HepG2 (cell line): ENCODE data around the gene C2. TPM values are rescaled to one million over a fixed set of nuclear protein-coding genes. Genes with fewer than 3 reads are reported as not detected.
A peak's percentile ranks its signal among the peaks of the same experiment; 100 is the strongest.
"Not testable (repeated sequence)": the region's sequence is repeated elsewhere in the genome, so short reads cannot be mapped to it uniquely, and the experiment has no call there.

Source experiments
- ATAC-seq: fragments of 200-7000 bp; cut with Tn5 transposase; 3 replicates; pipeline ENCODE4 v1.9.1; 2020; ENCODE audit warnings: mild to moderate bottlenecking, moderate library complexity
- BruUV-seq: library from RNA; stranded (reverse); fragments of 400-500 nt; replicated peaks from 2 replicates; lab custom pipeline; 2021; lab: Mats Ljungman, UMichigan
- CTCF ChIA-PET: fragments of 300-600 bp; formaldehyde crosslinking; extraction: SDS; loops from one replicate; lab custom pipeline; 2021; ENCODE audit warnings: low total read pairs, inconsistent platforms, low intra/inter-chr PET ratio; lab: Yijun Ruan, JAX
- POLR2A ChIA-PET: fragments of 350-600 bp; sonication (Branson Sonifier 250); formaldehyde crosslinking; loops from one replicate; lab custom pipeline; 2020; ENCODE audit warnings: antibody characterized with exemption, inconsistent platforms; lab: Yijun Ruan, JAX
- DNase-seq: peaks from one replicate; pipeline ENCODE4 v3.0.0-alpha.2; 2015; ENCODE audit warnings: low spot score
- FAIRE-seq: peaks from 3 replicates; lab custom pipeline; 2011; peaks lifted over from hg19 to GRCh38; lab: Jason Lieb, UNC
- H2AFZ ChIP-seq: one replicate; pipeline ENCODE4 v1.6.1; 2011; ENCODE audit warnings: low read length, inconsistent platforms
- H3K27ac ChIP-seq: fragments of 300-600 bp; 3 replicates; pipeline ENCODE4 v1.8.0; 2011; ENCODE audit warnings: mixed run types, mild to moderate bottlenecking, mixed read lengths, low read length, inconsistent platforms; ENCODE audit not compliant: insufficient read depth; ENCODE audit errors: extremely low read length
- H3K27me3 ChIP-seq, 2 experiments: fragments of 200-600 bp in 1 of 2; 2 replicates in 1 of 2; 3 replicates in 1 of 2; pipeline versions ENCODE4 v1.6.0 to v1.8.0; 2011; ENCODE audit warnings: low read length in 2 of 2, mild to moderate bottlenecking in 2 of 2, moderate library complexity in 2 of 2, inconsistent platforms in 1 of 2; ENCODE audit not compliant: insufficient read depth in 2 of 2, control insufficient read depth in 1 of 2
- H3K36me3 ChIP-seq, 2 experiments: fragments of 200-600 bp in 1 of 2; replicated peaks in 1 of 2; 2 replicates in 1 of 2; 3 replicates in 1 of 2; pipeline versions ENCODE4 v1.5.1 to v1.8.0; 2011; ENCODE audit warnings: low read length in 2 of 2, inconsistent platforms in 1 of 2; ENCODE audit not compliant: insufficient read depth in 2 of 2, control insufficient read depth in 1 of 2
- H3K4me1 ChIP-seq: 2 replicates; pipeline ENCODE4 v1.5.1; 2012; ENCODE audit warnings: low read length, inconsistent platforms; ENCODE audit not compliant: insufficient read depth
- H3K4me2 ChIP-seq: 2 replicates; pipeline ENCODE4 v1.6.0; 2011; ENCODE audit warnings: low read depth, low read length, inconsistent platforms
- H3K4me3 ChIP-seq, 3 experiments: fragments of 200-600 bp in 1 of 3; sonication (generic), shearing (Covaris generic) in 1 of 3; replicated peaks in 1 of 3; 2 replicates each; pipeline ENCODE4 v1.5.1; 2011 to 2016; ENCODE audit warnings: low read length in 3 of 3, inconsistent platforms in 2 of 3, low read depth in 2 of 3, mild to moderate bottlenecking in 2 of 3, control low read depth in 1 of 3, mixed read lengths in 1 of 3; ENCODE audit not compliant: insufficient read depth in 1 of 3
- H3K79me2 ChIP-seq: one replicate; pipeline ENCODE4 v1.6.1; 2011; ENCODE audit warnings: low read length, inconsistent platforms; ENCODE audit not compliant: insufficient read depth
- H3K9ac ChIP-seq: 2 replicates; pipeline ENCODE4 v1.6.0; 2011; ENCODE audit warnings: mild to moderate bottlenecking, low read depth, low read length, inconsistent platforms; ENCODE audit not compliant: insufficient read depth
- H3K9me3 ChIP-seq: 2 replicates; pipeline ENCODE4 v1.5.1; 2012; ENCODE audit warnings: mild to moderate bottlenecking, low read length
- H4K20me1 ChIP-seq: 2 replicates; pipeline ENCODE4 v1.6.0; 2011; ENCODE audit warnings: inconsistent platforms, mild to moderate bottlenecking, low read length, moderate library complexity; ENCODE audit not compliant: insufficient read depth
- CENPX ChIP-seq: sonication (generic); formaldehyde crosslinking; IDR thresholded peaks from 2 replicates; pipeline ENCODE4 v1.9.0; 2021; ENCODE audit warnings: mild to moderate bottlenecking, missing genetic modification reagents, moderate library complexity
- CHD4 ChIP-seq: fragments of 200-600 bp; sonication (generic); IDR thresholded peaks from 2 replicates; pipeline ENCODE4 v1.7.0; 2017; ENCODE audit warnings: mild to moderate bottlenecking, low read length, borderline replicate concordance
- FOSL1 ChIP-seq: sonication (generic); formaldehyde crosslinking; IDR thresholded peaks from 2 replicates; pipeline ENCODE4 v1.9.0; 2021; ENCODE audit warnings: missing genetic modification reagents, borderline replicate concordance
- HMGA1 ChIP-seq: sonication (generic); formaldehyde crosslinking; conservative IDR thresholded peaks from 2 replicates; pipeline ENCODE4 v1.4.0; 2020; ENCODE audit warnings: missing genetic modification reagents
- JUNB ChIP-seq: sonication (generic); formaldehyde crosslinking; IDR thresholded peaks from 2 replicates; pipeline ENCODE4 v1.8.0; 2022; ENCODE audit warnings: missing genetic modification reagents, mild to moderate bottlenecking, borderline replicate concordance
- MXI1 ChIP-seq: IDR thresholded peaks from 3 replicates; pipeline ENCODE4 v1.6.1; 2012; ENCODE audit warnings: low read depth, low read length, inconsistent platforms, borderline replicate concordance
- PAF1 ChIP-seq: IDR thresholded peaks from 2 replicates; pipeline ENCODE4 v1.6.1; 2016; ENCODE audit warnings: missing genetic modification reagents, missing compliant biosample characterization
- XBP1 ChIP-seq: sonication (generic); formaldehyde crosslinking; IDR thresholded peaks from 2 replicates; pipeline ENCODE4 v1.5.0; 2020; ENCODE audit warnings: missing genetic modification reagents
- YY1 ChIP-seq: IDR thresholded peaks from 2 replicates; pipeline ENCODE4 v1.6.1; 2011; ENCODE audit warnings: low read length, low read depth, moderate library complexity, mild to moderate bottlenecking; ENCODE audit not compliant: insufficient read depth, insufficient replicate concordance
- ZNF263 ChIP-seq: sonication (generic); formaldehyde crosslinking; IDR thresholded peaks from 2 replicates; pipeline ENCODE4 v1.4.0; 2020; ENCODE audit warnings: missing genetic modification reagents
- ZNF292 ChIP-seq: sonication (generic); formaldehyde crosslinking; IDR thresholded peaks from 2 replicates; pipeline ENCODE4 v1.8.1; 2022; ENCODE audit warnings: mild to moderate bottlenecking, low read depth, missing genetic modification reagents, borderline replicate concordance
- ZNF460 ChIP-seq: sonication (generic); formaldehyde crosslinking; IDR thresholded peaks from 2 replicates; pipeline ENCODE4 v1.5.1; 2020; ENCODE audit warnings: missing genetic modification reagents, mild to moderate bottlenecking, borderline replicate concordance
- ZNF782 ChIP-seq: sonication (generic); formaldehyde crosslinking; IDR thresholded peaks from 2 replicates; pipeline ENCODE4 v1.4.0; 2020; ENCODE audit warnings: missing genetic modification reagents, mild to moderate bottlenecking, borderline replicate concordance
- WGBS: methylation state at CpG from one replicate; pipeline ENCODE4 v1.1.6; 2017; ENCODE audit warnings: low lambda C conversion rate; 5-methylcytosine and 5-hydroxymethylcytosine counted together
- in situ Hi-C: cut with HindIII; loops from 2 replicates; pipeline ENCODE4 v1.10.0; 2017; ENCODE audit warnings: low pct_unique_long_range_greater_than_20kb; ENCODE audit not compliant: extremely low pct_ligation_motif_present
- intact Hi-C: fragments of 100-400 bp; cut with micrococcal nuclease; formaldehyde crosslinking; loops from one replicate; pipeline ENCODE4 v1.10.0; 2022; ENCODE audit not compliant: unreplicated experiment
- polyA plus RNA-seq, 8 experiments: library from polyadenylated mRNA; depleted of rRNA in 3 of 8; stranded (reverse) in 7 of 8; unstranded in 1 of 8; fragments of >200 nt; fragmentation: Illumina TruSeq in 4 of 8; extraction: Trizol in 4 of 8; gene quantifications; 2 replicates each; pipeline versions ENCODE4 v1.2.1 to v1.2.3, GENCODE V29; 2011 to 2016; ENCODE audit warnings: low read depth in 4 of 8, missing spikeins in 1 of 8, mixed read lengths in 1 of 8; ENCODE audit not compliant: insufficient read depth in 1 of 8
- total RNA-seq, 5 experiments: library from RNA; depleted of rRNA; stranded (reverse); fragments of >200 nt; fragmentation: Illumina TruSeq; extraction: Trizol; gene quantifications; 2 replicates each; pipeline ENCODE4 v1.2.3, GENCODE V29; 2016; ENCODE audit warnings: low read depth in 1 of 5
- TF ChIP-seq, protein P1 (sequence below): sonication (generic); formaldehyde crosslinking; IDR thresholded peaks from 2 replicates; pipeline ENCODE4 v1.5.0; 2020; ENCODE audit warnings: missing genetic modification reagents
- TF ChIP-seq, protein P2 (sequence below): sonication (generic); formaldehyde crosslinking; IDR thresholded peaks from 2 replicates; pipeline ENCODE4 v1.4.0; 2020; ENCODE audit warnings: missing genetic modification reagents

C2 gene
- total and polyA plus RNA-seq, 2 of the 13 experiments (the other 11 are each of a cell fraction or from before 2014, with no cell fraction given): 165 to 307 TPM

DNA sequence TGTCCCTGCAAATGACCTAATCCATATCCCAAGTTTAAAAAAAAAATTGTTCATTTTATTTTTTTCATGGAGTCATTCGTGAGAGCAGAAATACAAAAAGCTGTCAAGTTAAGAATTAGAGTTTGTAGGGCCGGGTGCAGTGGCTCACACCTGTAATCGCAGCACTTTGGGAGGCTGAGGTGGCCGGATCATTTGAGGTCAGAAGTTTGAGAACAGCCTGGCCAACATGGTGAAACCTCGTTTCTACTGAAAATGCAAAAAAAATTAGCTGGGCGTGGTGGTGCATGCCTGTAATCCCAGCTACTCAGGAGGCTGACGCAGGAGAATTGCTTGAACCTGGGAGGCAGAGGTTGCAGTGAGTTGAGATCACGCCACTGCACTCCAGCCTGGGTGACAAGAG, 20.8 kb upstream of the C2 start:
- TF ChIP-seq, protein P1, sequence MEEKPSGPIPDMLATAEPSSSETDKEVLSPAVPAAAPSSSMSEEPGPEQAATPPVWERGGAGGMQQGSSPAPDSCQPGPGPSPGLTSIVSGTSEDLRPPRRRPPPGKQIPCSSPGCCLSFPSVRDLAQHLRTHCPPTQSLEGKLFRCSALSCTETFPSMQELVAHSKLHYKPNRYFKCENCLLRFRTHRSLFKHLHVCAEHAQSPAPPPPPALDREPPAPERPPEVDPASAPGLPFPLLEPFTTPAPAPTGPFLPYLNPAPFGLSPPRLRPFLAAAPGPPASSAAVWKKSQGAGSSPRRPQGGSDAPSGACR (CRISPR knock-in tag): 0 out of 2 replicates have a peak, but pooled peaks have one; percentile 3
- TF ChIP-seq ZNF460: peak; percentile 43
- Histone ChIP-seq H3K4me3 (peak overlapping the region in 1 of 3 experiments; percentile 25; a peak in 1 of 6 replicates), H3K4me1 (peaks cover 61% of the 10 kb centered on the region), H3K4me2 (peak overlapping the region; percentile 68)
- 12% methylated on average over 8 of the region's 8 CpGs for WGBS
- H3K9me3 ChIP-seq, H3K36me3 ChIP-seq, H3K27me3 ChIP-seq, H4K20me1 ChIP-seq, H3K27ac ChIP-seq, DNase-seq, H2AFZ ChIP-seq, CTCF ChIA-PET, FAIRE-seq, BruUV-seq, H3K79me2 ChIP-seq, ATAC-seq, H3K9ac ChIP-seq, intact Hi-C loops: not testable (repeated sequence)
- in situ Hi-C loops: loop anchor here (25.0 kb wide), 1 partner anchor 1056 kb away; the partner anchor contains the start of genes BRD2 and HLA-DMA
- POLR2A ChIA-PET: interaction anchor here (0.7 to 3.9 kb wide), 15 partner anchors 9 to 254 kb away, joined by 3 to 31 read pairs (median 6); partner anchors contain the start of genes BAG6, C2, CFB and DXO

DNA sequence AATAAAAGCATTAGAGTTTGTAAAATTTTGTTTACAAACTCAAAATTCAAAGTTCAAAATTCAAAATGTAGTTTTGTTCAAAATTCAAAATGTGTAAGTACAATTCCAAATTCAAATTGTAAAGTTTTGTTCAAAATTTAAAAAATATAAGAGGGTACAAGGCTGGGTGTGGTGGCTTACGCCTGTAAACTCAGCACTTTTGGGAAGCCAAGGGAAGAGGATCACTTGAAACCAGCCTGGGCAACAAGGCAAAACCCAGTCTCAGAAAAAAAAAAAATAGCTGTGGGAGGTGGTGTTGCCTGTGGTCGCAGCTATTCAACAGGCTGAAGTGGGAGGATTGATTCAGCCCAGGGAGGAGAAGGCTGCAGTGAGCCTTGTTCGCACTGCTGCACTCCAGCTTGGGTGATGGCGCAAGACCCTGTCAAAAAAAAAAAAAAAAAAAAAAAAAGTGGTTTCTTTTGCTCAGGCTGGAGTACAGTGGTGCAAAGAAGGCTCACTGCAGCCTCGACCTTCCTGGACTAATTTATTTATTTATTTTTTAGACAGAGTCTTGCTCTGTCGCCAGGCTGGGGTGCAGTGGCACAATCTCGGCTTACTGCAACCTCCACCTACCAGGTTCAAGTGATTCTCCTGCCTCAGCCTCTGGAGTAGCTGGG, 20.2 kb upstream of the C2 start:
- no peak overlapping the region for H2AFZ ChIP-seq
- H4K20me1 ChIP-seq: no peaks in the 10 kb centered on the region
- H3K27me3 ChIP-seq: peaks cover 1 to 6% of the 10 kb centered on the region in 2 experiments; a peak in 1 of 5 replicates
- POLR2A ChIA-PET: interaction anchor here (0.7 to 3.9 kb wide), 20 partner anchors 9 to 1503 kb away, joined by 3 to 31 read pairs (median 5); partner anchors contain the start of genes BAG6, C2, CFB and DXO
- WGBS: 4% methylated on average over 7 of the region's 7 CpGs
- FAIRE-seq (peak; percentile 76), ATAC-seq (peak; percentile 87), DNase-seq (peak; percentile 86)
- H3K27ac ChIP-seq: peak overlapping the region; percentile 11
- H3K9ac ChIP-seq: no peak overlapping the region; the same call in 1 of the 2 replicates
- H3K9me3 ChIP-seq: no peaks in the 10 kb centered on the region
- no peaks in the 10 kb centered on the region for H3K36me3 ChIP-seq
- intact Hi-C loops (no loop called here), in situ Hi-C loops (loop anchor here (25.0 kb wide), 1 partner anchor 1055 kb away; the partner anchor contains the start of genes BRD2 and HLA-DMA)
- CTCF ChIA-PET: no interaction called here
- peak overlapping the region; percentile 21 to 46 (median 25); a peak in 4 of 6 replicates for H3K4me3 ChIP-seq
- H3K4me1 ChIP-seq: peaks cover 62% of the 10 kb centered on the region
- no peaks in the 10 kb centered on the region for H3K79me2 ChIP-seq
- no TSS peak for BruUV-seq
- H3K4me2 ChIP-seq: peak overlapping the region; percentile 68
- TF ChIP-seq CHD4: no peak
- TF ChIP-seq, protein P2, sequence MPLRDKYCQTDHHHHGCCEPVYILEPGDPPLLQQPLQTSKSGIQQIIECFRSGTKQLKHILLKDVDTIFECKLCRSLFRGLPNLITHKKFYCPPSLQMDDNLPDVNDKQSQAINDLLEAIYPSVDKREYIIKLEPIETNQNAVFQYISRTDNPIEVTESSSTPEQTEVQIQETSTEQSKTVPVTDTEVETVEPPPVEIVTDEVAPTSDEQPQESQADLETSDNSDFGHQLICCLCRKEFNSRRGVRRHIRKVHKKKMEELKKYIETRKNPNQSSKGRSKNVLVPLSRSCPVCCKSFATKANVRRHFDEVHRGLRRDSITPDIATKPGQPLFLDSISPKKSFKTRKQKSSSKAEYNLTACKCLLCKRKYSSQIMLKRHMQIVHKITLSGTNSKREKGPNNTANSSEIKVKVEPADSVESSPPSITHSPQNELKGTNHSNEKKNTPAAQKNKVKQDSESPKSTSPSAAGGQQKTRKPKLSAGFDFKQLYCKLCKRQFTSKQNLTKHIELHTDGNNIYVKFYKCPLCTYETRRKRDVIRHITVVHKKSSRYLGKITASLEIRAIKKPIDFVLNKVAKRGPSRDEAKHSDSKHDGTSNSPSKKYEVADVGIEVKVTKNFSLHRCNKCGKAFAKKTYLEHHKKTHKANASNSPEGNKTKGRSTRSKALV (CRISPR knock-in tag): no peak
- no peak for TF ChIP-seq YY1
- no peak for TF ChIP-seq FOSL1 (CRISPR knock-in tag)
- no peak for TF ChIP-seq JUNB (CRISPR knock-in tag)
- peak; percentile 45; the same call in 1 of the 2 replicates for TF ChIP-seq ZNF292 (CRISPR knock-in tag)
- TF ChIP-seq ZNF782: no peak
- peak; percentile 80 for TF ChIP-seq ZNF263
- 0 out of 3 replicates have a peak, but pooled peaks have one; percentile 27 for TF ChIP-seq MXI1
- TF ChIP-seq XBP1: no peak
- TF ChIP-seq PAF1 (CRISPR knock-in tag): no peak
- no peak for TF ChIP-seq CENPX (CRISPR knock-in tag)
- TF ChIP-seq HMGA1 (CRISPR knock-in tag): no peak
